ENCODE measurements around the gene ETV3L.
"Not testable (repeated sequence)": the region's sequence is repeated elsewhere in the genome, so short reads cannot be mapped to it uniquely, and the experiment has no call there.

The ETV3L gene

DNA sequence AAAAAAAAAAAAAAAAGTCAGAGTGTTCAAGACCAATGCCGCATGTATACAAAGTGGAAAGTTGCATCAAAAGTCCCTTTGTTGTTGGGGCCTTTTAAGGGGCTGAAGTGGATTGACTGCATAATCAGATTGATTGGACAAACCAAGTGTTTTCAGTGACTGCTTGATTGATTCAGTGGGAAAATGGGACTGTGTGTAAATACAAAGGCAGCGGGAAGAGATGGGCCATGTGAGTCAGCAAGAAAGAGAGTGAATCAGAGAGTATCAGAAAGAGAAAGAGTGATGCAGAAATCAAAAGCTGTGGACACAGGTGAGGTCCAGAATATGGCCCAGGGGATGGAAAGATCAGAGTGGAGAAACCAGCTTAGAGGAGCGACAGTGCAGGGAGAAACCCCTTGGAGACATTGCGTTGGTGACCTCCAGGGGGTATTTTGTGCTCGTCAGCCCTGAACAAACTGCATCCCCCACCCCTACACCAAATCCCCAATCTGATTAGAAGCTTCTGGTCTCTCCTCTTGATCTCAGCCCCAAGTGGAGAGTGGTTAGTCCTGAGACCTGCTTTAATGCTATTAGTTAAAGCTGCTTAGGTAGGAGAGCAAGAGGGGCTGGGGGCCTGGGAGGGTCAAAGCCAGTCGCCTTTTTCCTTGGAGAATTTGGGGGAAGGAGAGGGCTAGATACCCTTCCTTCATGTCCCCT lies 5.1 kb upstream of the ETV3L start:
- H3K4me1 ChIP-seq (ENCODE audit: insufficient read depth, low read length), result no peaks in the 10 kb centered on the region
- DNase-seq (no peak), ATAC-seq (ENCODE audit: insufficient read depth, low read depth) (no peak)
- no peak overlapping the region for H3K27ac ChIP-seq (ENCODE audit: low read length)
- no peak overlapping the region for H3K4me3 ChIP-seq (ENCODE audit: low read depth in 1 of 2, low read length in 2 of 2)
- peaks cover 5% of the 10 kb centered on the region for H4K20me1 ChIP-seq (ENCODE audit: insufficient read depth, low read length)
- H3K4me2 ChIP-seq (ENCODE audit: insufficient read depth, low read length), result no peak overlapping the region
- H3K79me2 ChIP-seq (ENCODE audit: insufficient read depth, low read length), result no peaks in the 10 kb centered on the region
- H3K9me3 ChIP-seq (ENCODE audit: insufficient read depth, low read length, severe bottlenecking), result no peaks in the 10 kb centered on the region
- H3K36me3 ChIP-seq (ENCODE audit: insufficient read depth, low read length), result no peaks in the 10 kb centered on the region
- no peak overlapping the region for H3K9ac ChIP-seq (ENCODE audit: low read depth, low read length)
- H3K27me3 ChIP-seq (ENCODE audit: insufficient read depth, low read length, poor library complexity), result peaks cover 45% of the 10 kb centered on the region
- TF ChIP-seq EZH2 (IDR thresholded peaks at IDR 0.05; ENCODE audit: borderline replicate concordance, low read depth, low read length, severe bottlenecking), result no peak
- TF ChIP-seq, protein P1, sequence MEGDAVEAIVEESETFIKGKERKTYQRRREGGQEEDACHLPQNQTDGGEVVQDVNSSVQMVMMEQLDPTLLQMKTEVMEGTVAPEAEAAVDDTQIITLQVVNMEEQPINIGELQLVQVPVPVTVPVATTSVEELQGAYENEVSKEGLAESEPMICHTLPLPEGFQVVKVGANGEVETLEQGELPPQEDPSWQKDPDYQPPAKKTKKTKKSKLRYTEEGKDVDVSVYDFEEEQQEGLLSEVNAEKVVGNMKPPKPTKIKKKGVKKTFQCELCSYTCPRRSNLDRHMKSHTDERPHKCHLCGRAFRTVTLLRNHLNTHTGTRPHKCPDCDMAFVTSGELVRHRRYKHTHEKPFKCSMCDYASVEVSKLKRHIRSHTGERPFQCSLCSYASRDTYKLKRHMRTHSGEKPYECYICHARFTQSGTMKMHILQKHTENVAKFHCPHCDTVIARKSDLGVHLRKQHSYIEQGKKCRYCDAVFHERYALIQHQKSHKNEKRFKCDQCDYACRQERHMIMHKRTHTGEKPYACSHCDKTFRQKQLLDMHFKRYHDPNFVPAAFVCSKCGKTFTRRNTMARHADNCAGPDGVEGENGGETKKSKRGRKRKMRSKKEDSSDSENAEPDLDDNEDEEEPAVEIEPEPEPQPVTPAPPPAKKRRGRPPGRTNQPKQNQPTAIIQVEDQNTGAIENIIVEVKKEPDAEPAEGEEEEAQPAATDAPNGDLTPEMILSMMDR (IDR thresholded peaks at IDR 0.05; ENCODE audit: borderline replicate concordance, extremely low read depth, low read length, poor library complexity, severe bottlenecking), result no peak
- H2AFZ ChIP-seq (ENCODE audit: low read depth, low read length), result no peak overlapping the region

DNA sequence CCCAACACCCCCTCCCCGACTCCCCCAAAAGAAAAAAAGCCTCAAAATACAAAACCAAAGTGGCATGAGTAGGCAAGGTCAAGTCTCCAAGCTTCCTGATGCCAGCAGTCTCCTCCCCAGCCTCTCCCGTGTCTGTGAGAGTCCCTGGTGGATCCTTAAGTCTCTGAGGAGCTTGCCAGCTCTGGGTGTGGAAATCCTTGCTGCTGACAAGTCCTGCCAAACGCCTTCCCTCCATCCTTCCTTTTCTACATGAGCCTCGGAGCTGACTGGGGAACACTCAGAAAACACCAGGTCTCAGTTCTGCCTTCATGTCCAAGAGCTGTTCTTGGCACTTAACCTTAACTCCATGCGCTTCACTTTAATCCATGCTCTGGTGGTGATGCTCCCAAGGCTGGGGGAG lies 3.7 kb upstream of the ETV3L start:
- ATAC-seq (ENCODE audit: insufficient read depth, low read depth), result no peak
- Histone ChIP-seq H3K4me1 (ENCODE audit: insufficient read depth, low read length) (no peaks in the 10 kb centered on the region), H3K9ac (ENCODE audit: low read depth, low read length) (no peak overlapping the region), H3K9me3 (ENCODE audit: insufficient read depth, low read length, severe bottlenecking) (no peaks in the 10 kb centered on the region), H3K4me2 (ENCODE audit: insufficient read depth, low read length) (no peak overlapping the region), H3K4me3 (ENCODE audit: low read depth in 1 of 2, low read length in 2 of 2) (no peak overlapping the region), H3K36me3 (ENCODE audit: insufficient read depth, low read length) (no peaks in the 10 kb centered on the region), H4K20me1 (ENCODE audit: insufficient read depth, low read length) (peaks cover 5% of the 10 kb centered on the region), H3K27me3 (ENCODE audit: insufficient read depth, low read length, poor library complexity) (peaks cover 32% of the 10 kb centered on the region), H3K79me2 (ENCODE audit: insufficient read depth, low read length) (no peaks in the 10 kb centered on the region), H3K27ac (ENCODE audit: low read length) (no peak overlapping the region), H2AFZ (ENCODE audit: low read depth, low read length) (no peak overlapping the region)
- no peak for DNase-seq
- TF ChIP-seq EZH2 (IDR thresholded peaks at IDR 0.05; ENCODE audit: borderline replicate concordance, low read depth, low read length, severe bottlenecking), result no peak

DNA sequence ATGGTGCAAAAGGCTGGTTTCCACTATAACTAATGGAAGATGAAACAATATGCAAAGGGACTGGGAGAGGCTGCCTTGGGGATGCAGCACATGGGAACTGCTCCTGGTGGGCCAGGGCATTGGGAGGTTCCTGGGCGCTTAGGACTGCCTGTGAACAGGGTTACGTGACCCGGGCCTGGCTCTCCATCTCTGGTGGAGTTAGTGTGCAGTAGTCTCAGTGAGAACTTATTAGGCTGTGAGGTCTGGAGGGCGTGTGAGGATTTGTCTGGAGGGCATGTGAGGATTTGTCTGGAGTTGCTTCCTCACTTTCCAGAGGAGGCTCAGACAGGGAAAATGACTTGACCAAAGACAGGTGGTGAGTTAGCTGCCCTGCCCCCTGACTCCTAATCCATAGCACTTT lies 1.5 kb upstream of the ETV3L start:
- ATAC-seq (ENCODE audit: insufficient read depth, low read depth), result no peak
- Histone ChIP-seq H3K4me3 (ENCODE audit: low read depth in 1 of 2, low read length in 2 of 2) (no peak overlapping the region), H3K27me3 (ENCODE audit: insufficient read depth, low read length, poor library complexity) (peaks cover 21% of the 10 kb centered on the region), H3K79me2 (ENCODE audit: insufficient read depth, low read length) (no peaks in the 10 kb centered on the region), H2AFZ (ENCODE audit: low read depth, low read length) (no peak overlapping the region), H3K4me1 (ENCODE audit: insufficient read depth, low read length) (no peaks in the 10 kb centered on the region), H4K20me1 (ENCODE audit: insufficient read depth, low read length) (no peaks in the 10 kb centered on the region), H3K9ac (ENCODE audit: low read depth, low read length) (no peak overlapping the region), H3K4me2 (ENCODE audit: insufficient read depth, low read length) (no peak overlapping the region), H3K27ac (ENCODE audit: low read length) (no peak overlapping the region), H3K9me3 (ENCODE audit: insufficient read depth, low read length, severe bottlenecking) (no peaks in the 10 kb centered on the region), H3K36me3 (ENCODE audit: insufficient read depth, low read length) (no peaks in the 10 kb centered on the region)
- TF ChIP-seq EZH2 (IDR thresholded peaks at IDR 0.05; ENCODE audit: borderline replicate concordance, low read depth, low read length, severe bottlenecking), result no peak
- TF ChIP-seq, protein P1 (IDR thresholded peaks at IDR 0.05; ENCODE audit: borderline replicate concordance, extremely low read depth, low read length, poor library complexity, severe bottlenecking), result no peak
- no peak for DNase-seq

DNA sequence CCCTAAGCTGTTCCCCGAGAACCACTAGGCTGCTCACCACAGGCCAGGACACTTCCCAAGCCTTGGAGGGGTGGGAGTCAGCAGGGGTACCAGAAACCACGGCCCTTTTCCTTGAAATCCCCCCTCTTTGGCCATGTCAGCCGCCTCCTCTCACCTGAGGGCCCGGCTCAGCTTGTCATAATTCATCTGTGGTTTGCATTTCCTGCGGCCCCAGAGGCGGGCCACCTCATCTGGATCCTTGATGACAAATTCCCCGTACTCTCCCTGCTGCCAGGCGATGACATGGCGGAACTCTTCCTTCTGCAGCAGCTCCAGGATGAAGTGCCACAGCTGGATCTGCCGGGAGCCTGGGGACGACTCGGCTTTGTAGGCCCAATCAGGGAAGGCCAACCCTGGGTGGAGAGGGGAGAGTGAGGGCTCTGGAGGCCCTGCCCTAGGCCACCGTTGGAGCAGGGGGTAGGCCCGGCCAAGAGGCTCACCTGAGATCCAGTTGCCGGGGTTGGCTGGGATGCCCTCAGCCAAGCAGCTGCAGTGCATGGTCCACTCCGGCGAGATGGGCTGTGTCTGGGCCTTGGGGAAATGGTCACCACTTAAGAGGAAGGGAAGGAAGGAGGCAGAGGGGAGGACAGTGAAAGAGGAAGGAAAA lies 498 bp downstream of the ETV3L start:
- not testable (repeated sequence) for H3K36me3 ChIP-seq (ENCODE audit: insufficient read depth, low read length); H4K20me1 ChIP-seq (ENCODE audit: insufficient read depth, low read length); H3K9me3 ChIP-seq (ENCODE audit: insufficient read depth, low read length, severe bottlenecking); H3K4me1 ChIP-seq (ENCODE audit: insufficient read depth, low read length); H3K4me2 ChIP-seq (ENCODE audit: insufficient read depth, low read length); H3K27ac ChIP-seq (ENCODE audit: low read length); H2AFZ ChIP-seq (ENCODE audit: low read depth, low read length); H3K79me2 ChIP-seq (ENCODE audit: insufficient read depth, low read length); H3K9ac ChIP-seq (ENCODE audit: low read depth, low read length); H3K4me3 ChIP-seq (ENCODE audit: low read depth in 1 of 2, low read length in 2 of 2); DNase-seq; ATAC-seq (ENCODE audit: insufficient read depth, low read depth)
- peaks cover 10% of the 10 kb centered on the region for H3K27me3 ChIP-seq (ENCODE audit: insufficient read depth, low read length, poor library complexity)

Data from DND-41 (cell line).